ENCODE results near the gene ATG3. TPM values are rescaled to one million over a fixed set of nuclear protein-coding genes. Genes with fewer than 3 reads are reported as not detected.

Gene ATG3
- total RNA-seq, 2 donors from 2014 or later: 45.7 to 73.5 TPM

DNA sequence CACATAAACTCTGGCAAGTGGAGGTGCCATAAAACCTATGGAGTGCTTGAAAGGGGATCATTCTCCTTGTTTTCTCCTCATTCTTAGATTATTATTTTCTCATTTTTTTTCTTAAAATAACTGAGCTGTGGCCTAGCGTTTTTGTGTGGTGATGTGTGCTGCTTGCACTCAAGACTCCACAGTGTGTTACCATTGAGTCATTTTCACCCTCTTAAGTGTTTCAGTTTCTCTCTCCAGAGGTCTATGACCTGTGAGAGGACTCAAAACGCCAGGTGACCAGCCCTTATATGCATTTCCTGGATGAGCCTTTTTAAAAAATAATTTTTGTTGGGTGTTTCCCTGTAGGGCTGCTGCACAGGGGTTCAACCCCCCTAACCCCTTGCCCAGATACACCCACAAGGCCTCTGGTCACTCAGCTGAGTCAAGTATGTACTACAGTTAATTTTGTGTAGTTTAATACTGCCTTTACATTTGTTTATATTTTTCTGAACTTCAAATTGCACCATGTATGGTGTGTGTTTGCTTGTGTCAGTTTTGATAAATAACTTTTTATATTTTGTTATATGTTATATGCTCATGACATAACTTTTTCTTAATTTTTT lies 47.1 kb downstream of the ATG3 start:
- no peak for DNase-seq (ENCODE audit: low spot score)
- no peak for TF ChIP-seq POLR2A (IDR thresholded peaks at IDR 0.05)
- TF ChIP-seq, protein P1, sequence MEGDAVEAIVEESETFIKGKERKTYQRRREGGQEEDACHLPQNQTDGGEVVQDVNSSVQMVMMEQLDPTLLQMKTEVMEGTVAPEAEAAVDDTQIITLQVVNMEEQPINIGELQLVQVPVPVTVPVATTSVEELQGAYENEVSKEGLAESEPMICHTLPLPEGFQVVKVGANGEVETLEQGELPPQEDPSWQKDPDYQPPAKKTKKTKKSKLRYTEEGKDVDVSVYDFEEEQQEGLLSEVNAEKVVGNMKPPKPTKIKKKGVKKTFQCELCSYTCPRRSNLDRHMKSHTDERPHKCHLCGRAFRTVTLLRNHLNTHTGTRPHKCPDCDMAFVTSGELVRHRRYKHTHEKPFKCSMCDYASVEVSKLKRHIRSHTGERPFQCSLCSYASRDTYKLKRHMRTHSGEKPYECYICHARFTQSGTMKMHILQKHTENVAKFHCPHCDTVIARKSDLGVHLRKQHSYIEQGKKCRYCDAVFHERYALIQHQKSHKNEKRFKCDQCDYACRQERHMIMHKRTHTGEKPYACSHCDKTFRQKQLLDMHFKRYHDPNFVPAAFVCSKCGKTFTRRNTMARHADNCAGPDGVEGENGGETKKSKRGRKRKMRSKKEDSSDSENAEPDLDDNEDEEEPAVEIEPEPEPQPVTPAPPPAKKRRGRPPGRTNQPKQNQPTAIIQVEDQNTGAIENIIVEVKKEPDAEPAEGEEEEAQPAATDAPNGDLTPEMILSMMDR (IDR thresholded peaks at IDR 0.05): no peak
- TF ChIP-seq POLR2AphosphoS5 (IDR thresholded peaks at IDR 0.05): no peak
- WGBS: 77% methylated on average over 2 of the region's 2 CpGs

DNA sequence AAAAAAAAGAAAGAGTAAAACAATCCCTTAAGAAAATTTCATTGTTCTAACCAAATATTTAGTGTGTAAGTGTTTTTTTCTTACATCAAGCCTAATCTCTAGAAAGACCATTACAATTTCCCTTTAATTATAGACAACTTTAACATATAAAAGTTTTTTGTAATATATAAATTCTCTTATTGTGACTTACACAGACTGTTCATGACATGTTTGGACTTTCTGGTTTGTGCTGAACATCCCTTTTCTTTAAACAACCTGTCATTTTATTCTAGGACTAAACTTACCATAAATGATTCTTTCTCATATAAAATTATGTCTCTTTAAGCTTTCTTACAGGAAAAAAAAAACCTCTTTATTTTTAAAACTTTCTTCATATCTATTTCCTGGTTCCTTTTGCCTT lies 49.4 kb downstream of the ATG3 start:
- Histone ChIP-seq H3K4me1 (replicated peaks) (no peaks in the 10 kb centered on the region), H3K4me3 (no peak overlapping the region), H3K36me3 (no peaks in the 10 kb centered on the region), H3K27me3 (replicated peaks; ENCODE audit: insufficient read depth) (no peaks in the 10 kb centered on the region), H3K9me3 (no peaks in the 10 kb centered on the region), H3K27ac (no peak overlapping the region)
- TF ChIP-seq POLR2A (IDR thresholded peaks at IDR 0.05): no peak
- no peak for TF ChIP-seq POLR2AphosphoS5 (IDR thresholded peaks at IDR 0.05)
- TF ChIP-seq, protein P1 (IDR thresholded peaks at IDR 0.05): no peak
- intact Hi-C loops (cut with DNase I): no loop called here
- DNase-seq (ENCODE audit: low spot score): no peak

More for the DNA sequence above, 47.1 kb downstream of the ATG3 start:
- intact Hi-C loops (cut with DNase I): loop anchor here (5.0 kb wide), 1 partner anchor 207 kb away; no protein-coding TSS in a partner anchor
- Histone ChIP-seq H3K4me1 (replicated peaks) (no peaks in the 10 kb centered on the region), H3K9me3 (no peaks in the 10 kb centered on the region), H3K27me3 (replicated peaks; ENCODE audit: insufficient read depth) (no peaks in the 10 kb centered on the region), H3K36me3 (no peaks in the 10 kb centered on the region), H3K4me3 (no peak overlapping the region), H3K27ac (no peak overlapping the region)

DNA sequence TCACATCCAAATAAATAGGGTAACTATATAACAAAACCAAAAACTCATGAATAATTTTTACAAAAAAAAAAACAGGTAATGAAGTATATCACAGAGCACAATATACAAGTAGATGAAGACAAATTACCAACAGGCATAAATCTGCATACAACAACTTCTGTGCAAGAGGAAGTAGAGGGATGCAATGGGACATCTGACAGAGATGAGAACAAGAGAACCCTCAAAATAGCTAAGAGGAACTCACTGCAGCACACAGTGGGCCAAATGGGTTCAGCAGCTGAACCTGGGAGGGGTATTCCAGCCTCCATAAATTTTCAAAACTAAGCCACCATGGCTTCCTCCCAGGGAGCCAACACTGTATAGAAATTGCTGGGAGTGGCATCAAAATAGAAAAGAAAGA lies 52.9 kb downstream of the ATG3 start:
- Histone ChIP-seq H3K27me3 (replicated peaks; ENCODE audit: insufficient read depth) (no peaks in the 10 kb centered on the region), H3K4me1 (replicated peaks) (no peaks in the 10 kb centered on the region), H3K9me3 (no peaks in the 10 kb centered on the region), H3K27ac (no peak overlapping the region), H3K36me3 (no peaks in the 10 kb centered on the region), H3K4me3 (no peak overlapping the region)
- intact Hi-C loops (cut with DNase I): no loop called here
- DNase-seq (ENCODE audit: low spot score): no peak
- TF ChIP-seq POLR2AphosphoS5 (IDR thresholded peaks at IDR 0.05) (no peak), POLR2A (IDR thresholded peaks at IDR 0.05) (no peak)
- TF ChIP-seq, protein P1 (IDR thresholded peaks at IDR 0.05): no peak

DNA sequence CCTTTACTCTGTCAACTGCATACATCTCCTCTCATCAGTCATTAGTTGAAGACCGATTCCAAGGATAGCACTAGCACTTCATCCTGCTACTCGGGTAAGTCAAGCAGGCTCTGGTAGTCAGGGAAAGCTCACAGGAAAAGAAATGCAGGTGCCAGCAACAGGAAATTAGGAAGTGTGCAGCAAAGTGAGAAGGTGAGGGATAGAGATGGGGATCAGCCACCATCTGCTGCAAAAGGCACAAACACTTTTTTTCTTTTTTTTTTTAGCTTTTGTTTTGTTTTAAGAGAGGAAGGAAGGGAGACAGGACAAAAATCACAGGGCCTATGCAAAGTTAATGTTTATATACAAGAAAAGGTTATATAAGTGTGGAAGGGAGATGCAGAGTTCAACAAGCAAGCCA lies 53.5 kb downstream of the ATG3 start:
- DNase-seq (ENCODE audit: low spot score): no peak
- intact Hi-C loops (cut with DNase I): no loop called here
- Histone ChIP-seq H3K36me3 (no peaks in the 10 kb centered on the region), H3K4me3 (no peak overlapping the region), H3K9me3 (no peaks in the 10 kb centered on the region), H3K27ac (no peak overlapping the region), H3K4me1 (replicated peaks) (no peaks in the 10 kb centered on the region), H3K27me3 (replicated peaks; ENCODE audit: insufficient read depth) (no peaks in the 10 kb centered on the region)
- 92% methylated on average over 2 of the region's 2 CpGs for WGBS
- TF ChIP-seq, protein P1 (IDR thresholded peaks at IDR 0.05): no peak
- TF ChIP-seq POLR2AphosphoS5 (IDR thresholded peaks at IDR 0.05): no peak
- no peak for TF ChIP-seq POLR2A (IDR thresholded peaks at IDR 0.05)

DNA sequence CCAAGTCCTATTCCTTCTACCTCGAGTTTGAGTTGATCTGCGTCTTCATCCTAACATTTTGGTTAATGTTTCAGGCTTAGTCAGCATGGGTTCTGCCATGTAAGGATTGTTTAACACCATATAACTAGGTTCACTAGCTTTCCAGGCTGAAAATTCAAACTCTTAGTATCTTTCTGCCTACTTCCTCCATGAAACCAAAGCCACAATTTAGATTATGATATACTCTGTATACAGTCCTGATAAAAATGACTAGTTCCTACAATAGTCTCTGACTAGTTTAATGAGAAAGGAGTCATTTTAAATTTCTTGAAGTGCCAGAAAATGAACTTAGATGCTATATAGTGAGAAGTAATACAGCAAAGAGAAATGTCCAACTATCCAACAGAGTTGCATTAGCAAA lies 55.9 kb downstream of the ATG3 start:
- H3K4me1 ChIP-seq (replicated peaks): no peaks in the 10 kb centered on the region
- no peak for DNase-seq (ENCODE audit: low spot score)
- no peaks in the 10 kb centered on the region for H3K27me3 ChIP-seq (replicated peaks; ENCODE audit: insufficient read depth)
- H3K36me3 ChIP-seq: no peaks in the 10 kb centered on the region
- H3K4me3 ChIP-seq: no peak overlapping the region
- no peak overlapping the region for H3K27ac ChIP-seq
- TF ChIP-seq, protein P1 (IDR thresholded peaks at IDR 0.05): no peak
- no peak for TF ChIP-seq POLR2A (IDR thresholded peaks at IDR 0.05)
- no peak for TF ChIP-seq POLR2AphosphoS5 (IDR thresholded peaks at IDR 0.05)
- 37% methylated on average over 2 of the region's 2 CpGs for WGBS
- intact Hi-C loops (cut with DNase I): no loop called here
- no peaks in the 10 kb centered on the region for H3K9me3 ChIP-seq

All from prostate gland (tissue), 2 donors.